ENCODE measurements around the gene FRAT1. TPM values are rescaled to one million over a fixed set of nuclear protein-coding genes. Genes with fewer than 3 reads are reported as not detected.

FRAT1 gene
- polyA plus RNA-seq = 10.8 and 12.1 TPM in 2 replicates
- polyA minus RNA-seq = 19.0 and 24.8 TPM in 2 replicates

DNA sequence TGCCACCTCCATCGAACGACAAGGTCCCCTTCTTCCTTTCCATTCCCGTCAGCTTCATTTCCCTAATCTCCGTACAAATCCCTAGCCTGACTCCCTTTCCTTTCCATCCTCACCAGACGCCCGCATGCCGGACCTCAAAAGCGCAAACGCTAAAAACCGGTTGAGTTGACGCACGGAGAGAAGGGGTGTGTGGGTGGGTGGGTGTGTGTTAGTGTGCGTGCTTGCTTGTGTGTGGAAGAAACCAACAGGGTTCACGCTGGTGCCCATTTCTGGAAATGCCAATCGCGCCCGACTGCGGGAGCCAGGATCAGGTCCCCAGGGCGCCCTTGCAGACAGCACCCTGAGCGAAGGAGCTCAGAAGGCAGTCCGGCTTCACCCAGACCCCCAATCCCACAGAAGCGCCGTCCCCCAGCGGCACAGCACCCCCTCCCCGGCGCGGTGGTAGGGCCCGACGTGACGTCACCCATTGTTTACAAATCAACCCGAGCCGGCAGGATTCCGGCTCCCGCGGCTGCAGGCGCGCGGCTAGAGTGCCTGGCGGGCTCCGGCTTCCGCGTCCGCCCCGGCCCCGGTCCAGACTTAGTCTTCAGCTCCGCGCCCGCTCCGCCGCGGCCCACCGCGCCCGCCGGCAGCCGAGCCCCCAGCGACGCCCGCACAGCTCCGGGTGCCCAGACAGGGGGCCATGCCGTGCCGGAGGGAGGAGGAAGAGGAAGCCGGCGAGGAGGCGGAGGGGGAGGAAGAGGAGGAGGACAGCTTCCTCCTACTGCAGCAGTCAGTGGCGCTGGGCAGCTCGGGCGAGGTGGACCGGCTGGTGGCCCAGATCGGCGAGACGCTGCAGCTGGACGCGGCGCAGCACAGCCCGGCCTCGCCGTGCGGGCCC lies at the start of gene FRAT1:
FRAT1 (plus strand) TSS at position 500 of the 880 bp plus-strand sequence; CDS start at position 683, 183 bp downstream.
- H3K9me3 ChIP-seq (ENCODE audit: low read length) = no peaks in the 10 kb centered on the region
- no peaks in the 10 kb centered on the region for H3K9me2 ChIP-seq (ENCODE audit: insufficient read depth, low read length)
- no peaks in the 10 kb centered on the region for H3K27me3 ChIP-seq (ENCODE audit: insufficient read depth, low read depth, low read length)
- TF ChIP-seq SMC3 (conservative IDR thresholded peaks at IDR 0.05; ENCODE audit: poor library complexity) (peak; percentile 34), EZH2 (IDR thresholded peaks at IDR 0.05; ENCODE audit: borderline replicate concordance, insufficient read depth, low read length, poor library complexity, severe bottlenecking) (no peak), RAD21 (conservative IDR thresholded peaks at IDR 0.05) (no peak), MXI1 (conservative IDR thresholded peaks at IDR 0.05; ENCODE audit: poor library complexity, severe bottlenecking) (peak; percentile 80), TAF1 (IDR thresholded peaks at IDR 0.05; ENCODE audit: low read depth) (peak; percentile 68), POLR2AphosphoS5 (IDR thresholded peaks at IDR 0.05) (peak; percentile 74), EP300 (conservative IDR thresholded peaks at IDR 0.05; ENCODE audit: poor library complexity, severe bottlenecking) (peak; percentile 75), CTCF (IDR thresholded peaks at IDR 0.05; ENCODE audit: poor library complexity, severe bottlenecking) (no peak)
- TF ChIP-seq, protein P1, sequence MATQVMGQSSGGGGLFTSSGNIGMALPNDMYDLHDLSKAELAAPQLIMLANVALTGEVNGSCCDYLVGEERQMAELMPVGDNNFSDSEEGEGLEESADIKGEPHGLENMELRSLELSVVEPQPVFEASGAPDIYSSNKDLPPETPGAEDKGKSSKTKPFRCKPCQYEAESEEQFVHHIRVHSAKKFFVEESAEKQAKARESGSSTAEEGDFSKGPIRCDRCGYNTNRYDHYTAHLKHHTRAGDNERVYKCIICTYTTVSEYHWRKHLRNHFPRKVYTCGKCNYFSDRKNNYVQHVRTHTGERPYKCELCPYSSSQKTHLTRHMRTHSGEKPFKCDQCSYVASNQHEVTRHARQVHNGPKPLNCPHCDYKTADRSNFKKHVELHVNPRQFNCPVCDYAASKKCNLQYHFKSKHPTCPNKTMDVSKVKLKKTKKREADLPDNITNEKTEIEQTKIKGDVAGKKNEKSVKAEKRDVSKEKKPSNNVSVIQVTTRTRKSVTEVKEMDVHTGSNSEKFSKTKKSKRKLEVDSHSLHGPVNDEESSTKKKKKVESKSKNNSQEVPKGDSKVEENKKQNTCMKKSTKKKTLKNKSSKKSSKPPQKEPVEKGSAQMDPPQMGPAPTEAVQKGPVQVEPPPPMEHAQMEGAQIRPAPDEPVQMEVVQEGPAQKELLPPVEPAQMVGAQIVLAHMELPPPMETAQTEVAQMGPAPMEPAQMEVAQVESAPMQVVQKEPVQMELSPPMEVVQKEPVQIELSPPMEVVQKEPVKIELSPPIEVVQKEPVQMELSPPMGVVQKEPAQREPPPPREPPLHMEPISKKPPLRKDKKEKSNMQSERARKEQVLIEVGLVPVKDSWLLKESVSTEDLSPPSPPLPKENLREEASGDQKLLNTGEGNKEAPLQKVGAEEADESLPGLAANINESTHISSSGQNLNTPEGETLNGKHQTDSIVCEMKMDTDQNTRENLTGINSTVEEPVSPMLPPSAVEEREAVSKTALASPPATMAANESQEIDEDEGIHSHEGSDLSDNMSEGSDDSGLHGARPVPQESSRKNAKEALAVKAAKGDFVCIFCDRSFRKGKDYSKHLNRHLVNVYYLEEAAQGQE (IDR thresholded peaks at IDR 0.05; ENCODE audit: borderline replicate concordance) = peak; percentile 6
- H3K4me2 ChIP-seq (ENCODE audit: low read length) = peak within 1 kb of the TSS; percentile 65
- H2AFZ ChIP-seq (ENCODE audit: low read depth, low read length) = peak within 1 kb of the TSS; percentile 86
- H4K20me1 ChIP-seq (ENCODE audit: insufficient read depth) = no peaks in the 10 kb centered on the region
- H3K9ac ChIP-seq (ENCODE audit: low read length) = peak within 1 kb of the TSS; percentile 96
- peak within 1 kb of the TSS; percentile 71 for H3K4me3 ChIP-seq (ENCODE audit: low read length)
- H3K79me2 ChIP-seq (replicated peaks; ENCODE audit: insufficient read depth, low read length) = peaks cover 4% of the 10 kb centered on the region
- H3K27ac ChIP-seq (ENCODE audit: low read length) = peak within 1 kb of the TSS; percentile 96
- H3K36me3 ChIP-seq (ENCODE audit: insufficient read depth, low read length) = no peaks in the 10 kb centered on the region
- H3F3A ChIP-seq (ENCODE audit: insufficient read depth, low read length, poor library complexity, severe bottlenecking) = no peaks in the 10 kb centered on the region

DNA sequence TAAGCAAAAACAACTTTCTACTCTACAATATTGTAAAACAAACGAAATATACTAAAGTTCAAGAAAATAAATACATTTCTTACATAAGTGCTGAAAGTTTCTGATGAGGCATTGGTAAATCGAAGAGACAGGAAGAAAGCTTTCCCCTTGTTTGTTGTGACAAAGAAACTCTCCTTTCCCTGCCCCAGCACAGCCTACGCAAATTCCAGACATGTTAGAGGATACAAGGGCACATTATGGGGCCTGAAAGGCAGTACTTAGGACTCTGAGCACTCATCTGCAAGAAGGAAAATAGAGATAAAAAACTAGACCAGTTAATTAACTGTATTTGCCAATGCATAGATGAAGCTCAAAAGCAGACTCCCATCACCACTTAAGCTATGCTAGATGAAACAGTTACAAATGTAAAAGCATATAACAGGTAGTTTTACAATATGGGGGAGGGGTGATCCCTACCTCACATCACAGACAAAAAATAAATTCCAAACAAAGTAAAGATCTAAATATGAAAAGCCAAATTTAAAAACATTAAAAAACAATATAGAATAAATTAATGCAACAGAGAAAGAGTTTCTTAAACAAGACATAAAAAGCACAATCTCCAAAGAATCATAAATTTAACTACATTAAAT lies 48.4 kb upstream of the FRAT1 start:
- Histone ChIP-seq H3K4me2 (ENCODE audit: low read length) (no peak overlapping the region), H3K36me3 (ENCODE audit: insufficient read depth, low read length) (no peaks in the 10 kb centered on the region), H3K79me2 (replicated peaks; ENCODE audit: insufficient read depth, low read length) (no peaks in the 10 kb centered on the region), H3K9ac (ENCODE audit: low read length) (no peak overlapping the region), H3F3A (ENCODE audit: insufficient read depth, low read length, poor library complexity, severe bottlenecking) (no peaks in the 10 kb centered on the region), H3K4me3 (ENCODE audit: low read length) (no peak overlapping the region), H3K9me3 (ENCODE audit: low read length) (no peaks in the 10 kb centered on the region), H2AFZ (ENCODE audit: low read depth, low read length) (no peak overlapping the region), H3K9me2 (ENCODE audit: insufficient read depth, low read length) (no peaks in the 10 kb centered on the region), H3K27me3 (ENCODE audit: insufficient read depth, low read depth, low read length) (no peaks in the 10 kb centered on the region), H4K20me1 (ENCODE audit: insufficient read depth) (no peaks in the 10 kb centered on the region), H3K27ac (ENCODE audit: low read length) (no peak overlapping the region)
- no peak for TF ChIP-seq TAF1 (IDR thresholded peaks at IDR 0.05; ENCODE audit: low read depth)
- TF ChIP-seq EP300 (conservative IDR thresholded peaks at IDR 0.05; ENCODE audit: poor library complexity, severe bottlenecking) = no peak
- TF ChIP-seq, protein P1 (IDR thresholded peaks at IDR 0.05; ENCODE audit: borderline replicate concordance) = no peak
- TF ChIP-seq POLR2AphosphoS5 (IDR thresholded peaks at IDR 0.05) = no peak
- TF ChIP-seq MXI1 (conservative IDR thresholded peaks at IDR 0.05; ENCODE audit: poor library complexity, severe bottlenecking) = no peak
- TF ChIP-seq SMC3 (conservative IDR thresholded peaks at IDR 0.05; ENCODE audit: poor library complexity) = no peak
- TF ChIP-seq RAD21 (conservative IDR thresholded peaks at IDR 0.05) = no peak
- no peak for TF ChIP-seq EZH2 (IDR thresholded peaks at IDR 0.05; ENCODE audit: borderline replicate concordance, insufficient read depth, low read length, poor library complexity, severe bottlenecking)
- no peak for TF ChIP-seq CTCF (IDR thresholded peaks at IDR 0.05; ENCODE audit: poor library complexity, severe bottlenecking)
